ENCODE measurements around the gene ADGRV1.

Gene ADGRV1

DNA sequence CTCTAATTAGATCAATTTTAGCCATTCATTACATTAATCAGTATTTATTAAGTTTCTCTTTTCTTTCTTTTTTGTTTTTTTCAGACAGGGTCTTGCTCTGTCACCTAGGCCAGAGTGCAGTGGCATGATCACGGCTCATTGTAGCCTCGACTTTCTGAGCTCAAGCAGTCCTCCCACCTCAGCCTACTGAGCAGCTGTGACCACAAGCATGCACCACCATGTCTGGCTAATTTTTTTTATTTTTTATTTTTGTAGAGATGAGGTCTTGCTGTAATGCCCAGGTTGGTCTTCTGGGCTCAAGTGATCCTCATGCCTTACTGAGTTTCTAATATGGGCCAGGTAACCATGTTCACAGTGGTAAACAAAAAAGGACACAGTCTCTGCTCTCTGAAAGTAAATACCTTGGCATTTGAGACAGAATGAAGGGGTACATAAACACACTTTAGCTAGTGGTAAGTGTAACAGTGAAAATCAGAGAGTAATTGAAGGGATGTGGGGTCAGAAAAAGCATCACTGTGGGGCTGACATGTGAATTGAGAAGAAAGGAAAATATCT is 336.3 kb downstream of the ADGRV1 start:
- peaks cover 5% of the 10 kb centered on the region for H3K4me1 Mint-ChIP-seq
- no peak overlapping the region for H3K27ac Mint-ChIP-seq
- ATAC-seq, result no peak
- no peaks in the 10 kb centered on the region for H3K27me3 Mint-ChIP-seq
- H3K4me3 Mint-ChIP-seq, result no peak overlapping the region
- H3K36me3 Mint-ChIP-seq (ENCODE audit: low read depth), result no peaks in the 10 kb centered on the region
- no peaks in the 10 kb centered on the region for H3K9me3 Mint-ChIP-seq
- no peak for DNase-seq

DNA sequence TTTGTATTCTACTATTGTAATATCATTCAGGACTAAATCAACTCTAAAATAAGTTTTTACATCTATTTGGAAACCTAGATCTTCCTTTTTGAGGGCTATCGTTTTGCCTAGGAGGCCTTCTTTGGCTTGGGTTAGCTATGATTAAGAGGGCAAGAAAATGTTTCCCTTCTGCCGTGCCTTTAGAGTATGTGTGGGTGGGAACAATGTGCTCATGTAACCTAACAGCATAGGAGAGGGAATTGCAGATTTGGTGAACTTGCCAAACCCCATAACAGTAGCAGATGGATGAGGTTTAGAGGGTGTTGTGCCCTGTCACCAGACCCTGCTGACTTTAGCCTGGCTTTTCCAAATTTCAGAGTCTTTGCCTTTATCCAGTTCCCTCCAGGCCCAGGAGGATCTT is 339.0 kb downstream of the ADGRV1 start:
- H3K36me3 Mint-ChIP-seq (ENCODE audit: low read depth), result no peaks in the 10 kb centered on the region
- no peak overlapping the region for H3K27ac Mint-ChIP-seq
- no peak for ATAC-seq
- H3K4me1 Mint-ChIP-seq, result peaks cover 5% of the 10 kb centered on the region
- no peaks in the 10 kb centered on the region for H3K9me3 Mint-ChIP-seq
- no peak for DNase-seq
- no peak overlapping the region for H3K4me3 Mint-ChIP-seq
- no peaks in the 10 kb centered on the region for H3K27me3 Mint-ChIP-seq

GRCh38 chr5:90898326-90899013 is 339.9 kb downstream of the ADGRV1 start:
- ATAC-seq (no peak), DNase-seq (no peak)
- H3K27me3 Mint-ChIP-seq, result no peaks in the 10 kb centered on the region
- no peak overlapping the region for H3K4me3 Mint-ChIP-seq
- no peaks in the 10 kb centered on the region for H3K36me3 Mint-ChIP-seq (ENCODE audit: low read depth)
- no peaks in the 10 kb centered on the region for H3K9me3 Mint-ChIP-seq
- H3K4me1 Mint-ChIP-seq, result peaks cover 5% of the 10 kb centered on the region
- H3K27ac Mint-ChIP-seq, result no peak overlapping the region

GRCh38 chr5:90899014-90899604 is 340.5 kb downstream of the ADGRV1 start:
- Mint-ChIP-seq H3K4me3 (no peak overlapping the region), H3K4me1 (peaks cover 5% of the 10 kb centered on the region), H3K27ac (no peak overlapping the region), H3K27me3 (peaks cover 2% of the 10 kb centered on the region), H3K9me3 (no peaks in the 10 kb centered on the region), H3K36me3 (ENCODE audit: low read depth) (no peaks in the 10 kb centered on the region)
- no peak for ATAC-seq
- DNase-seq, result no peak

DNA sequence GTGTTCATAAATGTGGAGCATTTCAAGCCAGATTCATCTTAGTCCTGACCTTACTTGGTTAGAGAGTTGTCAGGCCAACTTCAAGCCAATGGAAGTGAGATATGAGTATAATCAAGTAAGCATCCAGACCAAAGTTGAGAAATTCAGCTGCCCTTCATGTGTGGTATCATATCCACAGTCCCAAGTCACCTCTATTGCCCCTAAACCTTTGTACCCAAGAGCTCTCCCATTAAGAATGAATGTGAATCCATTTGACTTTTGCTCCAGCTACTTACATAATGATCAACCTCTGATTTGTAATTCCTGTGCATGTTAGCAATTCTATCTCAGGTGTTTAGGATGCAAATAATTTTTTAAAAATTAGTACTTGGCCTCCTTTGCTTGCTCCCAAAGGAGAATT is 342.7 kb downstream of the ADGRV1 start:
- Mint-ChIP-seq H3K27ac (no peak overlapping the region), H3K9me3 (no peaks in the 10 kb centered on the region), H3K36me3 (ENCODE audit: low read depth) (no peaks in the 10 kb centered on the region), H3K4me3 (no peak overlapping the region), H3K4me1 (peaks cover 5% of the 10 kb centered on the region), H3K27me3 (peaks cover 6% of the 10 kb centered on the region)
- ATAC-seq, result no peak
- no peak for DNase-seq

- no peak overlapping the region for H3K4me3 Mint-ChIP-seq
- ATAC-seq (no peak), DNase-seq (no peak)
- H3K9me3 Mint-ChIP-seq, result no peaks in the 10 kb centered on the region
- H3K27me3 Mint-ChIP-seq, result peaks cover 7% of the 10 kb centered on the region
- H3K4me1 Mint-ChIP-seq, result peaks cover 5% of the 10 kb centered on the region
- no peaks in the 10 kb centered on the region for H3K36me3 Mint-ChIP-seq (ENCODE audit: low read depth)
- H3K27ac Mint-ChIP-seq, result no peak overlapping the region
Measured at GRCh38 chr5:90902170-90902569, 343.6 kb downstream of the ADGRV1 start.

GRCh38 chr5:90902651-90903386 is 344.2 kb downstream of the ADGRV1 start:
- Mint-ChIP-seq H3K27me3 (peaks cover 7% of the 10 kb centered on the region), H3K4me3 (no peak overlapping the region), H3K27ac (no peak overlapping the region), H3K4me1 (peaks cover 5% of the 10 kb centered on the region), H3K9me3 (no peaks in the 10 kb centered on the region), H3K36me3 (ENCODE audit: low read depth) (no peaks in the 10 kb centered on the region)
- DNase-seq (no peak), ATAC-seq (no peak)

- no peak for DNase-seq
- Mint-ChIP-seq H3K4me3 (no peak overlapping the region), H3K27me3 (peaks cover 5% of the 10 kb centered on the region), H3K4me1 (no peaks in the 10 kb centered on the region), H3K9me3 (no peaks in the 10 kb centered on the region), H3K36me3 (ENCODE audit: low read depth) (no peaks in the 10 kb centered on the region), H3K27ac (no peak overlapping the region)
- ATAC-seq, result no peak
Measured at GRCh38 chr5:90909101-90909503, 350.5 kb downstream of the ADGRV1 start.

GRCh38 chr5:90909940-90910339 is 351.3 kb downstream of the ADGRV1 start:
- Mint-ChIP-seq H3K9me3 (no peaks in the 10 kb centered on the region), H3K27me3 (peaks cover 5% of the 10 kb centered on the region), H3K36me3 (ENCODE audit: low read depth) (no peaks in the 10 kb centered on the region), H3K27ac (no peak overlapping the region), H3K4me1 (no peaks in the 10 kb centered on the region), H3K4me3 (no peak overlapping the region)
- ATAC-seq (no peak), DNase-seq (no peak)

GRCh38 chr5:90911169-90911568 is 352.6 kb downstream of the ADGRV1 start:
- Mint-ChIP-seq H3K9me3 (no peaks in the 10 kb centered on the region), H3K27me3 (peaks cover 3% of the 10 kb centered on the region), H3K4me1 (no peaks in the 10 kb centered on the region), H3K4me3 (no peak overlapping the region), H3K27ac (no peak overlapping the region), H3K36me3 (ENCODE audit: low read depth) (no peaks in the 10 kb centered on the region)
- DNase-seq (no peak), ATAC-seq (no peak)

DNA sequence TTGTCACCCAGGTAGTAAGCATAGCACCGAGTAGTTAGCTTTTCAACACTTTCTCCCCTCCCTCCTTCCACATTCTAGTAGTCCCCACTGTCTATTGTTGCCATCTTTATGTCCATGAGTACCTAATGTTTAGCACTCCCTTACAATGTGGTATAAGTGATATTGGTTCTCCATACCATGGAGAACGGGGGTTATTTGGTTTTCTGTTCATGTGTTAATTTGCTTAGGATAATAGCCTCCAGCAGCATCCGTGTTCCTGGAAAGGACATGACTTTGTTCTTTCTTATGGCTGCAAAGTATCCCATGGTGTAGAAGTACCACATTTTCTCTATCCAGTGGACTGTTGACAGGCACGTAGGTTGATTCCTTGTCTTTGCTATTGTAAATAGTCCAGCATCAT is 353.9 kb downstream of the ADGRV1 start:
- no peaks in the 10 kb centered on the region for H3K36me3 Mint-ChIP-seq (ENCODE audit: low read depth)
- H3K27me3 Mint-ChIP-seq, result peaks cover 2% of the 10 kb centered on the region
- no peak for ATAC-seq
- no peak for DNase-seq
- H3K27ac Mint-ChIP-seq, result no peak overlapping the region
- H3K9me3 Mint-ChIP-seq, result no peaks in the 10 kb centered on the region
- no peak overlapping the region for H3K4me3 Mint-ChIP-seq
- no peaks in the 10 kb centered on the region for H3K4me1 Mint-ChIP-seq

- DNase-seq (no peak), ATAC-seq (no peak)
- Mint-ChIP-seq H3K27ac (no peak overlapping the region), H3K4me3 (no peak overlapping the region), H3K9me3 (no peaks in the 10 kb centered on the region), H3K36me3 (ENCODE audit: low read depth) (no peaks in the 10 kb centered on the region), H3K27me3 (peaks cover 3% of the 10 kb centered on the region), H3K4me1 (no peaks in the 10 kb centered on the region)
Measured at GRCh38 chr5:90915393-90915792, 356.8 kb downstream of the ADGRV1 start.

- Mint-ChIP-seq H3K27ac (no peak overlapping the region), H3K27me3 (peaks cover 3% of the 10 kb centered on the region), H3K36me3 (ENCODE audit: low read depth) (no peaks in the 10 kb centered on the region), H3K4me3 (no peak overlapping the region), H3K4me1 (no peaks in the 10 kb centered on the region), H3K9me3 (no peaks in the 10 kb centered on the region)
- DNase-seq (no peak), ATAC-seq (no peak)
Measured at GRCh38 chr5:90916947-90917800, 358.6 kb downstream of the ADGRV1 start.

DNA sequence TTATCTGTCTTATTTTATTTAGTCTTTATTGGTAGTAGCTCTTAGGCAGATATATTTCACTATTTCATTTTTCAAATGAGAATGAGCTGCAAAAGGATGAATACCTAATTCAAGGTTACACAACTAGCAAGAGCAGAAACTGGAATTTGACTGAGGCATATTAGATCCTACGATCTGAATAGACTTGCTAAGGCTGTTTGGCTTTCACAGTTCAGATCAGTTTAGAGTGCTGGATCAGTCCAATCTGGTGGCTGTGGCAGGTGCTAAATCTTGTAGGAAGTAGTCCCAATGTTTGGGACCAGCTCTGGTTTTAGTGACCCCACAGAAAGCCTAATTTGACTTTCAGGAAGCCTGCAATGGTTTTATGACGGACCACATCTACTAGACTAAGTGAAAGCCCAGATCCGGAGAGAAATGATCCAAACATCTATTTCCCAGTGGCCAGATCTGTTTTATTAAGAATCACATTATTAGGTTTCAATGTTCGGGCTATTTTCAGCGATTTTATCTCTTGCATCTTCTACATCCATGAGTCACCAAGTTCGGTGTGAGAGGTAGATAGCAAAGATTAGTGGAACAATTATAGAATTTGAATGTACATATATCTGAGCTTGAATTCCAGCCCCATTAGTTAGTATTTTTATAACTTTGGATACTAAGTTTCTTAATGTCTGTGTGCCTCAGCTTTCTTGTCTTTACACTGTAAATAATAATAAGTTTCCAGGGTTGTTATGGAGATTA is 359.5 kb downstream of the ADGRV1 start:
- no peak for DNase-seq
- no peak for ATAC-seq
- Mint-ChIP-seq H3K4me3 (no peak overlapping the region), H3K4me1 (no peaks in the 10 kb centered on the region), H3K36me3 (ENCODE audit: low read depth) (no peaks in the 10 kb centered on the region), H3K9me3 (no peaks in the 10 kb centered on the region), H3K27ac (no peak overlapping the region), H3K27me3 (peaks cover 3% of the 10 kb centered on the region)
